ENCODE data around the gene LIMK1. TPM values are rescaled to one million over a fixed set of nuclear protein-coding genes. Genes with fewer than 3 reads are reported as not detected.

LIMK1 gene
- total RNA-seq, 1 donor from 2014 or later, result 20.4 TPM

- DNase-seq, result no peak
These were observed 27.3 kb upstream of the LIMK1 start for GRCh38 chr7:74056096-74056915.

- DNase-seq, result no peak
These were observed 26.2 kb upstream of the LIMK1 start for GRCh38 chr7:74057216-74057925.

GRCh38 chr7:74057987-74058386 is 25.6 kb upstream of the LIMK1 start:
- no peak for DNase-seq

GRCh38 chr7:74058486-74058885 is 25.1 kb upstream of the LIMK1 start:
- no peak for DNase-seq

GRCh38 chr7:74059037-74059436 is 24.6 kb upstream of the LIMK1 start:
- no peak for DNase-seq

- DNase-seq, result no peak
These were observed 23.7 kb upstream of the LIMK1 start for GRCh38 chr7:74059681-74060588.

- DNase-seq, result peak; percentile 95
These were observed 21.6 kb upstream of the LIMK1 start for GRCh38 chr7:74061840-74062539.

- no peak for DNase-seq
These were observed 20.4 kb upstream of the LIMK1 start for GRCh38 chr7:74063223-74063641.

- no peak for DNase-seq
These were observed 20.0 kb upstream of the LIMK1 start for GRCh38 chr7:74063646-74064045.

- no peak for DNase-seq
These were observed 18.9 kb upstream of the LIMK1 start for GRCh38 chr7:74064696-74065095.

GRCh38 chr7:74066626-74067025 is 17.0 kb upstream of the LIMK1 start:
- DNase-seq, result no peak

GRCh38 chr7:74068378-74069085 is 15.1 kb upstream of the LIMK1 start:
- no peak for DNase-seq

- DNase-seq, result no peak
These were observed 14.5 kb upstream of the LIMK1 start for GRCh38 chr7:74069086-74069541.

GRCh38 chr7:74069790-74070618 is 13.6 kb upstream of the LIMK1 start:
- no peak for DNase-seq

- DNase-seq, result no peak
These were observed 13.0 kb upstream of the LIMK1 start for GRCh38 chr7:74070619-74070921.

GRCh38 chr7:74071121-74071520 is 12.5 kb upstream of the LIMK1 start:
- DNase-seq, result no peak

- DNase-seq, result no peak
These were observed 8.8 kb upstream of the LIMK1 start for GRCh38 chr7:74074770-74075169.

- no peak for DNase-seq
These were observed 5.1 kb upstream of the LIMK1 start for GRCh38 chr7:74078461-74078860.

- DNase-seq, result no peak
These were observed 861 bp upstream of the LIMK1 start for GRCh38 chr7:74082770-74083116.

GRCh38 chr7:74083928-74084721 is 521 bp downstream of the LIMK1 start:
- DNase-seq, result peak; percentile 43

Data from dermis blood vessel endothelial cell (primary cell).